Left ventricle myocardium inferior (tissue), 1 donor: ENCODE measurements around the gene CEP350. TPM values are rescaled to one million over a fixed set of nuclear protein-coding genes. Genes with fewer than 3 reads are reported as not detected.

Experiments used
- DNase-seq: peaks from one replicate; pipeline ENCODE4 v3.0.0-alpha.2; 2020
- H3K27ac ChIP-seq: fragments of 200-600 bp; replicated peaks from 2 replicates; pipeline ENCODE4 v1.8.0; 2021
- H3K27me3 ChIP-seq: fragments of 200-600 bp; 2 replicates; pipeline ENCODE4 v1.8.0; 2021; ENCODE audit warnings: low read depth
- H3K36me3 ChIP-seq: fragments of 200-600 bp; 2 replicates; pipeline ENCODE4 v1.8.0; 2021
- H3K4me1 ChIP-seq: fragments of 200-600 bp; 2 replicates; pipeline ENCODE4 v1.8.0; 2021
- H3K4me3 ChIP-seq: fragments of 200-600 bp; 2 replicates; pipeline ENCODE4 v1.8.0; 2021; ENCODE audit warnings: mild to moderate bottlenecking, moderate library complexity
- H3K9me3 ChIP-seq: fragments of 200-600 bp; replicated peaks from 2 replicates; pipeline ENCODE4 v1.8.0; 2021
- CTCF ChIP-seq: fragments of 200-600 bp; IDR thresholded peaks from 2 replicates; pipeline ENCODE4 v1.8.0; 2021; ENCODE audit warnings: antibody characterized with exemption, mild to moderate bottlenecking, borderline replicate concordance
- intact Hi-C: fragments of 100-400 bp; cut with micrococcal nuclease; formaldehyde crosslinking; loops from one replicate; pipeline ENCODE4 v1.11.0; 2022
- total RNA-seq: library from RNA; stranded (reverse); fragmentation: NEBNext Ultra II Directional; extraction: Animal tissue kit (Norgen Biotek cat#: 25700); gene quantifications from one replicate; pipeline ENCODE4 v1.2.1, GENCODE V29; 2021
- donor health status: DM: no; HTN: yes; CAD: no; lungs with severe emphysema.

The CEP350 gene
- total RNA-seq, 1 donor from 2014 or later: 34.7 TPM

GRCh38 chr1:180096584-180097325 is 142.1 kb downstream of the CEP350 start:
- Histone ChIP-seq H3K4me3 (no peak overlapping the region), H3K27ac (peak overlapping the region; percentile 21), H3K4me1 (peaks cover 16% of the 10 kb centered on the region), H3K36me3 (peaks cover 98% of the 10 kb centered on the region), H3K27me3 (no peaks in the 10 kb centered on the region), H3K9me3 (no peaks in the 10 kb centered on the region)
- TF ChIP-seq CTCF: no peak
- DNase-seq: no peak
- intact Hi-C loops: no loop called here

- intact Hi-C loops: no loop called here
- no peaks in the 10 kb centered on the region for H3K9me3 ChIP-seq
- H3K27me3 ChIP-seq: no peaks in the 10 kb centered on the region
- no peak overlapping the region for H3K4me3 ChIP-seq
- TF ChIP-seq CTCF: no peak
- peaks cover 16% of the 10 kb centered on the region for H3K4me1 ChIP-seq
- peaks cover 98% of the 10 kb centered on the region for H3K36me3 ChIP-seq
- peak overlapping the region; percentile 21 for H3K27ac ChIP-seq
- DNase-seq: no peak
Measured at GRCh38 chr1:180097326-180097605, 142.7 kb downstream of the CEP350 start.

GRCh38 chr1:180101411-180101810 is 146.8 kb downstream of the CEP350 start:
- Histone ChIP-seq H3K4me3 (no peak overlapping the region), H3K36me3 (peaks cover 79% of the 10 kb centered on the region), H3K27ac (no peak overlapping the region), H3K9me3 (no peaks in the 10 kb centered on the region), H3K27me3 (no peaks in the 10 kb centered on the region), H3K4me1 (peaks cover 13% of the 10 kb centered on the region)
- TF ChIP-seq CTCF: no peak
- no peak for DNase-seq
- intact Hi-C loops: no loop called here

GRCh38 chr1:180103819-180104218 is 149.2 kb downstream of the CEP350 start:
- H3K27me3 ChIP-seq: no peaks in the 10 kb centered on the region
- no peak for DNase-seq
- peaks cover 7% of the 10 kb centered on the region for H3K4me1 ChIP-seq
- H3K4me3 ChIP-seq: no peak overlapping the region
- H3K27ac ChIP-seq: no peak overlapping the region
- intact Hi-C loops: no loop called here
- peaks cover 76% of the 10 kb centered on the region for H3K36me3 ChIP-seq
- no peak for TF ChIP-seq CTCF
- no peaks in the 10 kb centered on the region for H3K9me3 ChIP-seq

GRCh38 chr1:180112091-180112490 is 157.5 kb downstream of the CEP350 start:
- intact Hi-C loops: no loop called here
- Histone ChIP-seq H3K27me3 (no peaks in the 10 kb centered on the region), H3K4me1 (peaks cover 42% of the 10 kb centered on the region), H3K36me3 (peaks cover 59% of the 10 kb centered on the region), H3K4me3 (no peak overlapping the region), H3K9me3 (no peaks in the 10 kb centered on the region), H3K27ac (peak overlapping the region; percentile 61)
- no peak for TF ChIP-seq CTCF
- no peak for DNase-seq
